NCI-H82 treated with DMSO at 0.1 percent for 48 hours (cell line): ENCODE measurements around the gene UQCC2.
A peak's percentile ranks its signal among the peaks of the same experiment; 100 is the strongest.

Experiments used
- DNase-seq: peaks from one replicate; lab custom pipeline; 2025; ENCODE audit not compliant: unreplicated experiment; lab: John Stamatoyannopoulos, UW

The UQCC2 gene

GRCh38 chr6:33725891-33726673, 14.6 kb upstream of the UQCC2 start:
- no peak for DNase-seq

DNA sequence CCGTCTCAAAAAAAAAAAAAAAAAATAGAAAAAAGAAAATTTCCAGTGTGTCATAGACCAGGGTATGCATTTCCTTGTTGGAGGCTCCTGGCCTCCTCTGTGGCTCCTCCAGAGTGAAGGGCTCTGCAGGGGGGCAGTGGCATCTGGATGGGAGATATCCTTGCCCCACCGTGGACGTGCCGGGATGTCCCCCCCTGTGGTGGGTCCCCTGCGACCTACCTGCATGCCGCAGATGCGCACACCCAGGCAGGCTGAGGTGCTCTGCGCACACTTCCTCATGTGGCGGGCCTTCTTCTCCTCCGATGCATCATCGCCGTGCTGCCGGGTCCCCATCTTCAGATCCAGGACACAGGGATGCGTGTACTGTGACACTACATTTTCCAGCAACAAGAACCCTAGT, 13.7 kb upstream of the UQCC2 start:
- DNase-seq, result no peak

- DNase-seq, result no peak
These were observed 12.9 kb upstream of the UQCC2 start for GRCh38 chr6:33724102-33725023.

GRCh38 chr6:33723371-33724085, 12.0 kb upstream of the UQCC2 start:
- no peak for DNase-seq

- DNase-seq, result no peak
These were observed 10.7 kb upstream of the UQCC2 start for GRCh38 chr6:33722103-33722623.

DNA sequence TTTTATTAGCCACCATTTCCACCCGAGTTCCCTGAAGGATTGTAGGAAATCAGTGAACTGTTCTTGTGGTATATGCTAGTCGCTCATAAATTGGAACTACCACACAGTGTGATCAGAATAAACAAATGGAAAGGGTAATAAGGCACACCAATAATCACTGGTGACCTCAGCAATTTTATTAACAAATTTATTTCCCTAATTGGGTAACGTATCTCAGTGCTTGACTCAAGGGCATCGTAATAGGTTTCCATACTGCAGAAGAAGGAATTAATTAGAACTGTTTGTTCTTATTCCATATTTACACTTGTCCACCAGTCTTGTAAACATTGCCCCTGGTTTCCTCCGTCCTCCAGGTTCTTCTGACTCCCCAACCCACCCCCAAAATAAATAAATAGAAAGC, 10.0 kb upstream of the UQCC2 start:
- no peak for DNase-seq

DNA sequence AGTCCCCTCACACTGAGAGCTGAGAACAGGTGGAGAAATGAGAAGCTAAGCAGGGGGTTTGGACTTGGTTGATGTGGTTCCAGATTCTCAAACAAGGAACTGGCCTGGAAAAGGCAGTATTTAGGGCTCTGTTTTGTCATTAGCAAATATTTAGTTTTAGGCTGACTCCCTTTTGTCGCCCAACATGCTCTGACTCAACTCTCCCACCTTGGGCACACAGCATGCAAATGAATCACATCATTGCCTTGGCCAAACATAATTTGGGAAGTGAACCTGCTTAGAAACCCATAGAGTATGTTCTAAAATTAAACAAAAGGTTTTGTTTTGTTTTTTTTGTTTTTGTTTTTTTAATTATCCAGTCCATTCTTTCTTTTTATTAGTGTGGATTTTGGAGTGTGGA, 9.5 kb upstream of the UQCC2 start:
- no peak for DNase-seq

DNA sequence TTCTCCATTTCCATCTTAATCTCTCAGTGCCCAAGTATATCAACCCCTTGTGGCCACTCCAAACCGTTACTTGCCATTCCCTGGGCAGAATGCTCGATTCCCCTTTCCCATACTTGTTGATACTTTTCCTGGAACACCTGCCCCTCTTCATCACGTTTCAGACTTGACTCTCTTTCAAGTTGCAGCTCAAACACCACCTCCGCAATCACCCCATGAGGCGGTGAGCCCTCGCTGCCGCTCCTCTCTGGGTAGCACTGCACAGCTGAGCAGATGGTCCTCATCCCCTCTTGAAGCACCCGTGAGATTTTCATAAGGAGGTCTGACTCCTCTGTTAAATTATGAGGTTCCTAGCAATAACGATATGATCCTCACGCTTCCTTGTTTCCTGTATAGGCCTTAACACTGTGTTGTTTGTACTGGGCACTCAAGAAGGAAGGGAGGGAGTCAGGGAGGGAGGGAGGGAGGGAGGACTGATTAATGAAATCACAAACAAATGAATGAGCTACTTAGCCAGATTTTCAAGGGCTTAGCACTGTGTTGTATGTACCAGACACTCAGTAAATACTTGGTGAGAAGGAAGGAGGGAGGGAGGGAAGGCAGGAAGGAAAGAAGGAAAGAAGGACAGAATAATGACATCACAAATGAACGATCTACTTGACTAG, 8.0 kb upstream of the UQCC2 start:
- DNase-seq, result peak; percentile 78

GRCh38 chr6:33718713-33719112, 7.2 kb upstream of the UQCC2 start:
- DNase-seq, result no peak

DNA sequence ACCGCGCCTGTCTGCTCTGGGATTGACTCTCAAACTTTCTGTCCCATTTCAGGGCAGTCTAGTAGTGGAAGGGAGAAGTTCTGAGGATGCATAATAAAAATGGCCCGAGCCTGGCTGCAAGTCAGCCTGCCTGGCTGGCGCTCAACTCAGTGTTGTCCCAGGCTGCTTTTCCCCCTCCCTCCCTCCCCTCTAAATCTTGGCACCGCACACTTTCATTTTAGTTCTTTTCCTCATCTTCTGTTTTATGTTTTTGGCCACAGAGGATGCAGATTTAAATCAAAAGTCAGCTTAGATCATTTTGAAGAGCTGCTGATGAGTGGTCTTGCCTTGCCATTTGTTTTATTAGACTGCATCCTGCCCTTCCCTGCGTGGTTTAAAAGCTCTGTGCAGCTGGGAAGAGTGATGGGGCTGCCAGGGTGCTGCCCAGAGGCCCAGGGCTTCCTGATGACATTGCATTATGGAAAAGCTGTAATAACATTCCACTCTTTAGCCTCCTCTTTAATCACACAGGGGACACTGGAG, 6.5 kb upstream of the UQCC2 start:
- DNase-seq, result no peak

DNA sequence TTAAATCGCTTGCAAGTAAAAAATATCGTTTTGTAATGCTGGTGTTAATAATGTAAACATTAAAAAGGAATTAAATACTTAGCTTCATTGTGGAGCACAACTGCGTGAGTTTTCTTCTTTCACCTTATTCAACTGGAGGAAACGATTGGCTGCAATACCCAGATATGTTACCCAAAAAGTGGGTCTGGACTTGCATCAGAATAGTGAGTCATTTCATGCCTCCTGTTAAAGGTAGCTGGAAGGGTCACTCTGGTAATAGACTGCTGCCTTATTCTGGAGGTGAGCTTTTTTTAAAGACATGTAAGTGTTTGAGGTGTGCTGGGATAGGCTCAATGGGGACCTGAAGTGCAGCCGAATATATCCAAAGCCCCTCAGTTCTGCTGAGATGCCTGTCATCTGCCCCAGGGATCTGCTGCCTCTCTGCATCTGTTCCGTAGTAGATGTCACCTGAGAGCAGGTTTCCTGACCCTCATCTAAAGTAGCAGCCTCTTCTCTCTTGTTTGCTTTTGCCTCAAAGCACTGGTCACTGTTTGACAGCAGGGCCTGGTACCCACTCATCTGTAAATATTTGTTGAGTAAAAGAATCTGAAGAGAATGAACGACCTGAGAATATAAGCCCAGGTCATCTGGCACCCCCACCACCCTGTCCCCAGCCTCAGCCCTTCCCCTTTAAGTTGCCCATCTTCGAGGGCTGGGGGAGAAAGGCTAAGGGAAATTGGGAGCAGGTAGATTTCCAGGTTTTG, 5.6 kb upstream of the UQCC2 start:
- no peak for DNase-seq

DNA sequence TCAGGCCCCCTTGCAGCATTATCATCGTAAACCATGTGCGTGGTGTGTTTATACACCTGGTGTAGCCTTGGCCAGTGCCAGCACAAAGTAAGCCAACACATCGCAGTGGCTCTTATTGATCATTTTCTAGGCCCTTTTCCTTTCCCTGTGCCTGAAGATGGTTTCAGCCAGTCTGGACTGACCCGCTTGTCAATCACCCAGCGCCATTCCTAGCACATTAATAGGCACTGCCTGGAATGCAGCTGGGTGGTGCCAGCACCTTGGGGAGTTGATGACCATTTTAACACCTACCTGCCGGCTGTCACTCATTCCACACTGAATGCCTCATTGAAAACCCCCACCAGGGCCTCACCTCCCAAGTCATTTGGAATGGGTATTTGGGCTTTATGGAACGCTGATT, 4.9 kb upstream of the UQCC2 start:
- no peak for DNase-seq

DNA sequence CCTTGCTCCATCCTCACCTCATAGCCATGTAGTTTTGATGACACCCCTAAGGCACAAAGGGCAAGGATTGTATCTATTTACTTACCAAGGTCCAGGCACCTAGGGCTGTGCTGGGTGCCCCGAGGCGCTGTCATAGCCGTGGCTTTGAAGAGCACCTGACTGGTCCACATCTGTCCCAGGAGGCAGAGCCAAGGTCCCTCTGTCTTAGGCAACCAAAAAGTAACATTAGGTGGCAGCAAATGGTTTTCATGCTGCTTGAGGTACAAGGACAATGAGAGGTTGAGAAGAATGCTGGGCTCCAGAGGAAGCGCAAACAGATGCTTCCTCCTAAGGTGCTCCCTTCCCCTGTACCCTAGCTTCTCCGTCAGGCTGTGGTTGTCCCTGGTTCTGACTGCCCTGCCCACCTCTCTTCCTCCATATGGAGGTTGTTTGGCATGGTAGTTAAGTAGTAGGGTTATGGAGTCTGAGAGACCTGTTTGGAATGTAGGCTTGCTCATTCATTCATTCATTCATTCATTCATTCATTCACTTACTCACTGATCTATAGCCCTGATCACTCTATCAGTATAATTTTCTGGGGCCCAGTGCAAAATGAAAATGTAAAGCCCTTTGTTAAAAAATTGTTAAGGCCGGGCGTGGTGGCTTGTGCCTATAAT, 3.0 kb upstream of the UQCC2 start:
- DNase-seq, result no peak

GRCh38 chr6:33713786-33714185, 2.3 kb upstream of the UQCC2 start:
- DNase-seq, result no peak

DNA sequence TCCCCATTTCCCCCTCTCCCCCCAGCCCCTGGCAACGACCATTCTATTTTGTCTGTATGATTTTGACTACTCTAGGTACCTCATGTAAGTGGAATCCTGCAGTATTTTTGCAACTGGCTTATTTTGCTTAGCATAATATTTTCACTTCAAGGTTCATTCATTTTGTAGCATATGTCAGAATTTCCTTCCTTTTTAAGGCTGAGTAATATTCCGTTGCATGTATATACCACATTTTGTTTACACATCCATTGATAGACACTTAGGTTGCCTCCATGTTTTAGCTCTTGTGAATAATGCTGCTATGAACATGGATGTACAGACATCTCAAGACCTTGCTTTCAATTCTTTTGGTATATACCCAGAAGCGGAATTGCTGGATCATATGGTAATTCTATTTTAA, 1.4 kb upstream of the UQCC2 start:
- DNase-seq, result no peak

DNA sequence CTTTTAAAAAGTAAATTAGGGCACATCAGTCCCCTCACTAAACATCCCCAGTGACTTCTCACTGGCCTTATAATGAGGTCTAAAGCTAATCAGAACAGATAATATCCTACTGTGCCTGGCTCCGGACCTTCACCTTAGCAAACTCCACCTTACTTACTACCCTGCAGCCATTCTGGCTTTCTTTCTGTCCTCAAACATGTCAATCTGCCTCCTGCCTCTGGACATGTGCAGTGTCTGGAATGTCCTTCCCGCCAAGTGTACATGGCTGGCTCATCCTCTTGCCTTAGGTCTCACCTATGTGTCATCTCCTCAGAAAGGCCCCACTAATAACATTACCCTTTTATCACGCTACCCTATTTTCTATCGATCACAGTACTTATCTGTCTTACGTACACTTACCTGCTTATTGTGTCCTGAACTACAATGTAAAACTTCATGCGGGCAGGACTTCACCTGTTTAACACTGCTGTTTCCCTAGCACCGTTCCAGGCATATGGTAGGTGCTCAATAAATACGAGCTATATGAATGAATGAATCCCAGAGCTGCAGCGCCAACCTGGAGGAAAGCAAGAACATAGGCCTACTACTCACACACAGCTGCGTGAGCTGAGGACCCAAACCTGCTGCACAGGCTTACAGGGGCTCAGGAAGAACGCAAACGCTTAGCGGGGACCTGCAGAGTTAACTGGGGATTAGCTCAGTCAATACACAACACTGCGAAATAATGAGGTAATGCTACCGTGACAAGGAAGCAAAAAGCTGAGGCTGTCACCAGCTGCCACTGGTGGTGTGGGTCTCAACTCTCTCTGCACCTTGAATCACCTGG, 991 bp downstream of the UQCC2 start:
- DNase-seq, result peak; percentile 85

GRCh38 chr6:33709605-33710295, 1.8 kb downstream of the UQCC2 start:
- DNase-seq, result peak; percentile 91
